Tibial nerve (tissue), 4 donors: ENCODE results near the gene AKT2.

Experiments used
- EP300 ChIP-seq, 2 donors: sonication (generic); formaldehyde crosslinking; IDR thresholded peaks; one replicate each; pipeline ENCODE4 v1.6.1; 2017; ENCODE audit warnings: antibody characterized with exemption in 2 of 2, mild to moderate bottlenecking in 1 of 2
- TF ChIP-seq, protein P1 (sequence below), 5 experiments: fragments of 200-600 bp in 3 of 5; fragments of 450-650 bp in 2 of 5; sonication (generic) in 3 of 5; IDR thresholded peaks; one replicate each; pipeline ENCODE4 v1.5.1; 2016 to 2019; ENCODE audit warnings: antibody characterized with exemption in 5 of 5, mild to moderate bottlenecking in 3 of 5, moderate library complexity in 2 of 5

DNA sequence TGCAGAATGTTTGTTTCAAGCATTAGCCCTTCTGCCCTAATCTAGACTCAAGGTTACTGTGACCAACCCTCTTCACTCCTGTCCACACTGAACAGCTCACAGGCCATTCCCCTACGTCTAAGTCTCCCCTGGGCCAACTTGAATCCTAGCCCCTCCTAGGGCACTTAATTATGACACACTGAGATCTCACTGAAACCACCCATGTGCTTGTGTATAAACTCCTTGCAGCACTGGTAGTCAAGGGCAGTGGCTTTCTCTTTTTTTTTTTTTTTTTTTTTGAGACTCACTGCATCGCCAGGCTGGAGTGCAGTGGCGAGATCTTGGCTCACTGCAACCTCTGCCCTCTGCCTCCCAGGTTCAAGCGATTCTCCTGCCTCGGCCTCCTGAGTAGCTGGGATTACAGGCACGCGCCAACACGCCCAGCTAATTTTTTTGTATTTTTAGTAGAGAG lies 1.9 kb upstream of the AKT2 start:
- TF ChIP-seq, protein P1, sequence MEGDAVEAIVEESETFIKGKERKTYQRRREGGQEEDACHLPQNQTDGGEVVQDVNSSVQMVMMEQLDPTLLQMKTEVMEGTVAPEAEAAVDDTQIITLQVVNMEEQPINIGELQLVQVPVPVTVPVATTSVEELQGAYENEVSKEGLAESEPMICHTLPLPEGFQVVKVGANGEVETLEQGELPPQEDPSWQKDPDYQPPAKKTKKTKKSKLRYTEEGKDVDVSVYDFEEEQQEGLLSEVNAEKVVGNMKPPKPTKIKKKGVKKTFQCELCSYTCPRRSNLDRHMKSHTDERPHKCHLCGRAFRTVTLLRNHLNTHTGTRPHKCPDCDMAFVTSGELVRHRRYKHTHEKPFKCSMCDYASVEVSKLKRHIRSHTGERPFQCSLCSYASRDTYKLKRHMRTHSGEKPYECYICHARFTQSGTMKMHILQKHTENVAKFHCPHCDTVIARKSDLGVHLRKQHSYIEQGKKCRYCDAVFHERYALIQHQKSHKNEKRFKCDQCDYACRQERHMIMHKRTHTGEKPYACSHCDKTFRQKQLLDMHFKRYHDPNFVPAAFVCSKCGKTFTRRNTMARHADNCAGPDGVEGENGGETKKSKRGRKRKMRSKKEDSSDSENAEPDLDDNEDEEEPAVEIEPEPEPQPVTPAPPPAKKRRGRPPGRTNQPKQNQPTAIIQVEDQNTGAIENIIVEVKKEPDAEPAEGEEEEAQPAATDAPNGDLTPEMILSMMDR (IDR thresholded peaks at IDR 0.05): no peak
- TF ChIP-seq EP300 (IDR thresholded peaks at IDR 0.05): no peak
